SU-DHL-6 (cell line): Measurements from ENCODE around the gene PPIG.

Source experiments
- CTCF ChIP-seq: fragments of 200-600 bp; sonication (generic); IDR thresholded peaks from one replicate; pipeline ENCODE4 v1.5.1; 2017; ENCODE audit warnings: antibody characterized with exemption, mild to moderate bottlenecking, low read length, moderate library complexity; ENCODE audit not compliant: insufficient read depth, poor library complexity, severe bottlenecking
- EZH2phosphoT487 ChIP-seq: fragments of 200-600 bp; sonication (generic), shearing (Covaris generic); conservative IDR thresholded peaks from 2 replicates; pipeline ENCODE4 v1.6.1; 2018; ENCODE audit warnings: mild to moderate bottlenecking, antibody characterized with exemption, low read length, moderate library complexity, mixed read lengths

GRCh38 chr2:169546756-169547155 lies 37.4 kb upstream of the PPIG start:
- TF ChIP-seq CTCF (no peak), EZH2phosphoT487 (no peak)
